ENCODE measurements around the gene PIR. TPM values are rescaled to one million over a fixed set of nuclear protein-coding genes. Genes with fewer than 3 reads are reported as not detected.

PIR gene
- total and polyA plus RNA-seq, 2 donors (not counting 3 experiments of a cell fraction or from before 2014, with no cell fraction given): 89.0 to 108 TPM

- no peak overlapping the region for H2AFZ ChIP-seq (ENCODE audit: low read depth, low read length)
- no TSS peak for BruUV-seq (replicated peaks)
- TF ChIP-seq MYC (IDR thresholded peaks at IDR 0.05; ENCODE audit: low read depth, low read length): no peak
- TF ChIP-seq, protein P1, sequence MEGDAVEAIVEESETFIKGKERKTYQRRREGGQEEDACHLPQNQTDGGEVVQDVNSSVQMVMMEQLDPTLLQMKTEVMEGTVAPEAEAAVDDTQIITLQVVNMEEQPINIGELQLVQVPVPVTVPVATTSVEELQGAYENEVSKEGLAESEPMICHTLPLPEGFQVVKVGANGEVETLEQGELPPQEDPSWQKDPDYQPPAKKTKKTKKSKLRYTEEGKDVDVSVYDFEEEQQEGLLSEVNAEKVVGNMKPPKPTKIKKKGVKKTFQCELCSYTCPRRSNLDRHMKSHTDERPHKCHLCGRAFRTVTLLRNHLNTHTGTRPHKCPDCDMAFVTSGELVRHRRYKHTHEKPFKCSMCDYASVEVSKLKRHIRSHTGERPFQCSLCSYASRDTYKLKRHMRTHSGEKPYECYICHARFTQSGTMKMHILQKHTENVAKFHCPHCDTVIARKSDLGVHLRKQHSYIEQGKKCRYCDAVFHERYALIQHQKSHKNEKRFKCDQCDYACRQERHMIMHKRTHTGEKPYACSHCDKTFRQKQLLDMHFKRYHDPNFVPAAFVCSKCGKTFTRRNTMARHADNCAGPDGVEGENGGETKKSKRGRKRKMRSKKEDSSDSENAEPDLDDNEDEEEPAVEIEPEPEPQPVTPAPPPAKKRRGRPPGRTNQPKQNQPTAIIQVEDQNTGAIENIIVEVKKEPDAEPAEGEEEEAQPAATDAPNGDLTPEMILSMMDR (IDR thresholded peaks at IDR 0.05; ENCODE audit: extremely low read depth in 1 of 2, insufficient read depth in 1 of 2, low read depth in 1 of 2, low read length in 2 of 2): no peak
- no peak for TF ChIP-seq EZH2 (IDR thresholded peaks at IDR 0.05; ENCODE audit: borderline replicate concordance, low read depth, low read length, severe bottlenecking)
- no peak for TF ChIP-seq POLR2AphosphoS5 (IDR thresholded peaks at IDR 0.05; ENCODE audit: insufficient read depth, low read depth, low read length)
- H3K36me3 ChIP-seq (ENCODE audit: control insufficient read depth in 2 of 2, extremely low read depth in 1 of 2, insufficient read depth in 2 of 2, low read length in 2 of 2): peaks cover 0 to 2% of the 10 kb centered on the region in 2 experiments
- CTCF ChIA-PET: no interaction called here
- dilution Hi-C loops (cut with MboI; ENCODE audit: extremely low pct_ligation_motif_present, low sequenced_read_pairs): no loop called here
- no peaks in the 10 kb centered on the region for H3K27me3 ChIP-seq (ENCODE audit: control insufficient read depth in 2 of 2, insufficient read depth in 2 of 2, low read length in 2 of 2)
- H3K4me2 ChIP-seq (ENCODE audit: insufficient read depth, low read length): no peak overlapping the region
- peaks cover 9% of the 10 kb centered on the region for H3K4me1 ChIP-seq (ENCODE audit: control insufficient read depth, extremely low read depth, insufficient read depth, low read length)
- DNase-seq (ENCODE audit: low read depth, low spot score) (peak; percentile 51), FAIRE-seq (peak; percentile 28)
- no peak overlapping the region for H3K9ac ChIP-seq (replicated peaks; ENCODE audit: extremely low read depth, insufficient read depth, low read length)
- H4K20me1 ChIP-seq (replicated peaks; ENCODE audit: control insufficient read depth, extremely low read depth, insufficient read depth, low read length): no peaks in the 10 kb centered on the region
- H3K9me1 ChIP-seq (replicated peaks; ENCODE audit: control insufficient read depth, extremely low read depth, insufficient read depth, low read length): no peaks in the 10 kb centered on the region
- POLR2A ChIA-PET: no interaction called here
- H3K27ac ChIP-seq (ENCODE audit: insufficient read depth, low read depth, low read length): peak overlapping the region; percentile 28
- no peaks in the 10 kb centered on the region for H3K79me2 ChIP-seq (ENCODE audit: control insufficient read depth, insufficient read depth, low read length)
- no peaks in the 10 kb centered on the region for H3K9me3 ChIP-seq (replicated peaks; ENCODE audit: control insufficient read depth, insufficient read depth, low read length)
- intact Hi-C loops (cut with micrococcal nuclease): loop anchor here (5.0 kb wide), 1 partner anchor 63 kb away; no protein-coding TSS in a partner anchor
- H3K4me3 ChIP-seq (replicated peaks in 1 of 3; ENCODE audit: insufficient read depth in 1 of 3, low read depth in 1 of 3, low read length in 3 of 3): no peak overlapping the region
These were observed 88.6 kb downstream of the PIR start for GRCh38 chrX:15404401-15405096.

DNA sequence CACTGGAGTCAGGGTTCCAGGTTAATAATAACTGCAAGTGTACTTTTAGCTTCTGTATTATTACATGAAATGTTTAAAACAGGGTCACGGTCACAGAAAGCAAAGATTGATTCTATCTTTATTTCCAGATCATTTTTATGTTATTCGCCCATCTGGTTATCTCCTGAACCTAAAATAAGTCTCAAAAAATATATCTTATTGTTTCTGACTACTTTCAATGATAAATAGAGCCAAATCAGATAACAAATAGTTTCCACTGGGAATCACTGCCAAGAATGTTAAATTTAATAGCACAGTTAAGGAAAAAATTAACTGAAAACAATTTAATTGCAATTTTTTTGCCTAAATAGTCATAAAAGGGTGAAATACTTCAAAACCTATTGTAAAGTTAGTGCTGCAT lies 91.8 kb downstream of the PIR start:
- Histone ChIP-seq H3K9ac (replicated peaks; ENCODE audit: extremely low read depth, insufficient read depth, low read length) (no peak overlapping the region), H3K27ac (ENCODE audit: insufficient read depth, low read depth, low read length) (no peak overlapping the region), H3K4me3 (replicated peaks in 1 of 3; ENCODE audit: insufficient read depth in 1 of 3, low read depth in 1 of 3, low read length in 3 of 3) (no peak overlapping the region), H3K79me2 (ENCODE audit: control insufficient read depth, insufficient read depth, low read length) (no peaks in the 10 kb centered on the region), H3K36me3 (ENCODE audit: control insufficient read depth in 2 of 2, extremely low read depth in 1 of 2, insufficient read depth in 2 of 2, low read length in 2 of 2) (no peaks in the 10 kb centered on the region), H3K4me1 (ENCODE audit: control insufficient read depth, extremely low read depth, insufficient read depth, low read length) (peaks cover 9% of the 10 kb centered on the region), H3K4me2 (ENCODE audit: insufficient read depth, low read length) (no peak overlapping the region), H3K9me1 (replicated peaks; ENCODE audit: control insufficient read depth, extremely low read depth, insufficient read depth, low read length) (no peaks in the 10 kb centered on the region), H4K20me1 (replicated peaks; ENCODE audit: control insufficient read depth, extremely low read depth, insufficient read depth, low read length) (no peaks in the 10 kb centered on the region), H3K27me3 (ENCODE audit: control insufficient read depth in 2 of 2, insufficient read depth in 2 of 2, low read length in 2 of 2) (no peaks in the 10 kb centered on the region), H3K9me3 (replicated peaks; ENCODE audit: control insufficient read depth, insufficient read depth, low read length) (no peaks in the 10 kb centered on the region), H2AFZ (ENCODE audit: low read depth, low read length) (no peak overlapping the region)
- TF ChIP-seq POLR2AphosphoS5 (IDR thresholded peaks at IDR 0.05; ENCODE audit: insufficient read depth, low read depth, low read length) (no peak), POLR2A (IDR thresholded peaks at IDR 0.05; ENCODE audit: low read depth, low read length) (no peak), JUN (IDR thresholded peaks at IDR 0.05; ENCODE audit: borderline replicate concordance, insufficient read depth, insufficient read length, low read depth) (no peak), GATA2 (IDR thresholded peaks at IDR 0.05; ENCODE audit: insufficient read depth, insufficient read length, low read depth, low read length) (no peak), FOS (IDR thresholded peaks at IDR 0.05; ENCODE audit: borderline replicate concordance, insufficient read depth, low read length) (no peak), EZH2 (IDR thresholded peaks at IDR 0.05; ENCODE audit: borderline replicate concordance, low read depth, low read length, severe bottlenecking) (no peak)
- TF ChIP-seq, protein P1 (IDR thresholded peaks at IDR 0.05; ENCODE audit: extremely low read depth in 1 of 2, insufficient read depth in 1 of 2, low read depth in 1 of 2, low read length in 2 of 2): no peak
- BruUV-seq (replicated peaks): no TSS peak
- ChIA-PET CTCF (no interaction called here), POLR2A (no interaction called here)
- FAIRE-seq: no peak
- intact Hi-C loops (cut with micrococcal nuclease) (loop anchor here (5.0 kb wide), 1 partner anchor 66 kb away; no protein-coding TSS in a partner anchor), dilution Hi-C loops (cut with MboI; ENCODE audit: extremely low pct_ligation_motif_present, low sequenced_read_pairs) (no loop called here)
- peak; percentile 30 for DNase-seq (ENCODE audit: low read depth, low spot score)
